Astrocyte (in vitro differentiated cells and primary cell): ENCODE results near the gene RNF223. TPM values are rescaled to one million over a fixed set of nuclear protein-coding genes. Genes with fewer than 3 reads are reported as not detected.

Source experiments
- DNase-seq: peaks from one replicate; pipeline ENCODE4 v3.0.0-alpha.2; 2010; ENCODE audit warnings: low read depth
- FAIRE-seq: peaks from 2 replicates; lab custom pipeline; 2011; peaks lifted over from hg19 to GRCh38; lab: Jason Lieb, UNC
- H2AFZ ChIP-seq: 2 replicates; pipeline ENCODE4 v1.6.0; 2012; ENCODE audit warnings: low read depth, low read length, inconsistent platforms
- H3K27ac ChIP-seq: 2 replicates; pipeline ENCODE4 v1.5.1; 2011; ENCODE audit warnings: low read depth, low read length, inconsistent platforms
- H3K27me3 ChIP-seq: 2 replicates; pipeline ENCODE4 v1.6.0; 2011; ENCODE audit warnings: low read length, inconsistent platforms; ENCODE audit not compliant: insufficient read depth
- H3K36me3 ChIP-seq: 2 replicates; pipeline ENCODE4 v1.5.1; 2011; ENCODE audit warnings: low read length, inconsistent platforms; ENCODE audit not compliant: insufficient read depth
- H3K4me1 ChIP-seq: 2 replicates; pipeline ENCODE4 v1.5.1; 2011; ENCODE audit warnings: low read length, inconsistent platforms; ENCODE audit not compliant: insufficient read depth
- H3K4me2 ChIP-seq: 2 replicates; pipeline ENCODE4 v1.6.0; 2012; ENCODE audit warnings: low read length, inconsistent platforms
- H3K4me3 ChIP-seq: 2 replicates; pipeline ENCODE4 v1.5.1; 2011; ENCODE audit warnings: low read depth, mild to moderate bottlenecking, low read length, inconsistent platforms; ENCODE audit not compliant: insufficient read depth
- H3K79me2 ChIP-seq: 2 replicates; pipeline ENCODE4 v1.6.0; 2012; ENCODE audit warnings: mild to moderate bottlenecking, low read length, inconsistent platforms; ENCODE audit not compliant: insufficient read depth
- H3K9ac ChIP-seq: 2 replicates; pipeline ENCODE4 v1.6.0; 2012; ENCODE audit warnings: mild to moderate bottlenecking, low read length, inconsistent platforms
- H3K9me3 ChIP-seq: 2 replicates; pipeline ENCODE4 v1.5.1; 2012; ENCODE audit warnings: low read depth, mild to moderate bottlenecking, low read length, inconsistent platforms; ENCODE audit not compliant: insufficient read depth
- H4K20me1 ChIP-seq: 2 replicates; pipeline ENCODE4 v1.6.0; 2012; ENCODE audit warnings: low read length, inconsistent platforms; ENCODE audit not compliant: insufficient read depth
- H3K27ac Mint-ChIP-seq: one replicate; pipeline ENCODE4 v1.8.0; 2021; ENCODE audit warnings: mild to moderate bottlenecking, mixed read lengths; ENCODE audit not compliant: unreplicated experiment
- H3K27me3 Mint-ChIP-seq: one replicate; pipeline ENCODE4 v1.8.0; 2021; ENCODE audit warnings: low read depth, mixed read lengths; ENCODE audit not compliant: unreplicated experiment
- H3K36me3 Mint-ChIP-seq: one replicate; pipeline ENCODE4 v1.8.0; 2021; ENCODE audit warnings: low read depth, mixed read lengths; ENCODE audit not compliant: unreplicated experiment
- H3K4me1 Mint-ChIP-seq: one replicate; pipeline ENCODE4 v1.8.0; 2021; ENCODE audit warnings: low read depth, mixed read lengths; ENCODE audit not compliant: unreplicated experiment
- H3K4me3 Mint-ChIP-seq: one replicate; pipeline ENCODE4 v1.8.0; 2021; ENCODE audit warnings: mild to moderate bottlenecking, moderate library complexity, mixed read lengths; ENCODE audit not compliant: unreplicated experiment
- H3K9me3 Mint-ChIP-seq: one replicate; pipeline ENCODE4 v1.8.0; 2021; ENCODE audit warnings: mild to moderate bottlenecking, mixed read lengths; ENCODE audit not compliant: unreplicated experiment
- EZH2 ChIP-seq: IDR thresholded peaks from 2 replicates; pipeline ENCODE4 v1.6.1; 2012; ENCODE audit warnings: mild to moderate bottlenecking, low read length, inconsistent platforms; ENCODE audit not compliant: insufficient read depth
- total RNA-seq: library from RNA; stranded (reverse); gene quantifications from 2 replicates; pipeline ENCODE4 v1.2.1, GENCODE V29; 2021
- TF ChIP-seq, protein P1 (sequence below): IDR thresholded peaks from 2 replicates; pipeline ENCODE4 v1.5.1; 2011; ENCODE audit warnings: low read depth, mild to moderate bottlenecking, inconsistent platforms, low read length, moderate library complexity; ENCODE audit not compliant: insufficient read depth

The RNF223 gene
- total RNA-seq, 1 donor from 2014 or later: 0.18 TPM

DNA sequence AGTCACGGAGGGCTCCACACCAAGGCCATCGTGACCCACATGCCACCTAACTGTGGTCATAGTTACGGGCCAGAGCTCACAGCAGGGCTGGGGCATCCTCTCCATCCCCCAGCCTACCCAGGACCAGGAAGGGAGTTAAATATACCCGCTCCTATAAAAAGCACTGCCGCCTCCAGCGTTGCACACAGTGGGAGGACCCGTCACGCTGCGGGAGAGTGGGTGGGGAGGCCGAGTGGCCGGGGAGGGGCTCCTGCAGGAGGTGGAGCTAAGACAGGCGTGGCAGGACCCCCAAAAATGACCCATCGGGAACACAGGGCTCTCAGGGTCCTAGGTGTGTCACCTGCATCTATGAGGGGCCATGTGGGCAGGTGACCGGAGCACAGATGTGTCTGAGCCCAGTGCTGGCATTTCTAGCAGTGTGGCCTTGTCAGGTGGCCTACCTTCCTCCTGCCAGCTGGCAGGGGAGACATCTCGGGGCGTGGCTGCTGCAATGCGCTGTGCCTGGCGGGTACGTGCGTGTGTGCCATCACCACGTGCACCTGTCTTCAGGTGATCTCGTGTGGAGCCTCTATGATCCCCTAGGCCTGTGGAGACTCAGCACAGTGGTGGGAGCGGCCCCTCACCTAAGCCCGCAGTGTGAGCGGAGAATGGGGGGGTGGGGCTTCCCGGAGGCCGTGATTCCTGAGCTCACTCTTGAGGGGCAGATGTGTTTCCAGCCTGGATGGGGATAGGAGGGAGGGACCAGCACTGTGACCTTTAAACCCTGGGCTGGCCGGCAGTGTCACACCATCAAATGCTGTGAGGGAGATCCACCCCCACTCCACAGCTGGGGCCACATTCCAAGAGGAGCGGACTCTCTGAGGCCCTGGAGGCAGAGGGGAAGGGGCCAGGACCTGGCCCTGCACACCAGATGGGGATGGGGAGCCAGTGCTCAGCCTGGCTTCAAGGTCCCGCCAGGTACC, 36.5 kb downstream of the RNF223 start:
- H3K36me3 ChIP-seq: no peaks in the 10 kb centered on the region
- DNase-seq (no peak), FAIRE-seq (no peak)
- no peaks in the 10 kb centered on the region for H3K9me3 ChIP-seq
- peaks cover 9% of the 10 kb centered on the region for H3K4me1 Mint-ChIP-seq
- H3K4me1 ChIP-seq: peaks cover 9% of the 10 kb centered on the region
- H3K4me2 ChIP-seq: no peak overlapping the region
- H3K27ac ChIP-seq: no peak overlapping the region
- H3K9me3 Mint-ChIP-seq: no peaks in the 10 kb centered on the region
- peaks cover 13% of the 10 kb centered on the region for H3K79me2 ChIP-seq
- no peak overlapping the region for H3K9ac ChIP-seq
- peaks cover 11% of the 10 kb centered on the region for H3K36me3 Mint-ChIP-seq
- H3K27me3 ChIP-seq: no peaks in the 10 kb centered on the region
- H3K27ac Mint-ChIP-seq: no peak overlapping the region
- peaks cover 86% of the 10 kb centered on the region for H4K20me1 ChIP-seq
- H2AFZ ChIP-seq: no peak overlapping the region
- TF ChIP-seq, protein P1, sequence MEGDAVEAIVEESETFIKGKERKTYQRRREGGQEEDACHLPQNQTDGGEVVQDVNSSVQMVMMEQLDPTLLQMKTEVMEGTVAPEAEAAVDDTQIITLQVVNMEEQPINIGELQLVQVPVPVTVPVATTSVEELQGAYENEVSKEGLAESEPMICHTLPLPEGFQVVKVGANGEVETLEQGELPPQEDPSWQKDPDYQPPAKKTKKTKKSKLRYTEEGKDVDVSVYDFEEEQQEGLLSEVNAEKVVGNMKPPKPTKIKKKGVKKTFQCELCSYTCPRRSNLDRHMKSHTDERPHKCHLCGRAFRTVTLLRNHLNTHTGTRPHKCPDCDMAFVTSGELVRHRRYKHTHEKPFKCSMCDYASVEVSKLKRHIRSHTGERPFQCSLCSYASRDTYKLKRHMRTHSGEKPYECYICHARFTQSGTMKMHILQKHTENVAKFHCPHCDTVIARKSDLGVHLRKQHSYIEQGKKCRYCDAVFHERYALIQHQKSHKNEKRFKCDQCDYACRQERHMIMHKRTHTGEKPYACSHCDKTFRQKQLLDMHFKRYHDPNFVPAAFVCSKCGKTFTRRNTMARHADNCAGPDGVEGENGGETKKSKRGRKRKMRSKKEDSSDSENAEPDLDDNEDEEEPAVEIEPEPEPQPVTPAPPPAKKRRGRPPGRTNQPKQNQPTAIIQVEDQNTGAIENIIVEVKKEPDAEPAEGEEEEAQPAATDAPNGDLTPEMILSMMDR: no peak
- no peak for TF ChIP-seq EZH2
- no peak overlapping the region for H3K4me3 Mint-ChIP-seq
- H3K27me3 Mint-ChIP-seq: no peaks in the 10 kb centered on the region
- H3K4me3 ChIP-seq: no peak overlapping the region

DNA sequence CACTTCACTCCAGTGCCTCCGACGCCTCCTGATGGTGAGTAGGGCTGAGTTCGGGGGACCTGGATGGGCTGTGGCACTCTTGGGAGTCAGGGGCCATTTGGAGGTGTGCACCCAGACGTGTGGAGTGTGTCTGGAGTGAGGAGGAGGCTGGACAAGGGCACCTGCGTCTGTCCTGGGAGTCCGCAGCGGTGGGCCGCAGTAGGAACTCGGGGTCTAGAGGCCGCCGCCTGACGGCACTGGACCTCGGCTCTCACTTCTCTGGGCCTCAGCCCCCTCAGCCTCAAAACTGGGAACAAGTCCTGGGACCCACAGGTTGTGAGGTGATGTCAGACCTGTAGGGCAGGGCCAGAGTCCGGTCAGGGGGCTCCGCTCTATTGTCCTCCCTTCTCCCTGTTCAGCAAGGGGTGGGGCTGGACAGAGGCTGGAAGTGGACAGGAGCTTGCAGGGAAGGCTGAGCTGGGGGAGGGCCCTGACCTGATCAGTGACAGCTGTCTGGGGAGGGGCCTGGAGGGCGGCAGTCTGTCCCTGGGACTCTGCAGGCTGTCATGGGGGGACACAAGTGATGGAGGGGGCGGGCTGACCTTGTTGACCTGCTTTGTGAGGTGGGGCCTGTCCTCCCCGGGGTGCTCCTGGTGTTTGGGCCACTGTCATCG, 38.7 kb downstream of the RNF223 start:
- Histone ChIP-seq H2AFZ (no peak overlapping the region), H3K4me2 (no peak overlapping the region), H4K20me1 (peaks cover 92% of the 10 kb centered on the region), H3K4me1 (peaks cover 11% of the 10 kb centered on the region), H3K9me3 (no peaks in the 10 kb centered on the region), H3K27me3 (no peaks in the 10 kb centered on the region), H3K27ac (no peak overlapping the region), H3K36me3 (no peaks in the 10 kb centered on the region), H3K79me2 (peaks cover 6% of the 10 kb centered on the region), H3K9ac (no peak overlapping the region), H3K4me3 (no peak overlapping the region)
- DNase-seq (no peak), FAIRE-seq (no peak)
- H3K27ac Mint-ChIP-seq: no peak overlapping the region
- no peak overlapping the region for H3K4me3 Mint-ChIP-seq
- H3K4me1 Mint-ChIP-seq: peaks cover 18% of the 10 kb centered on the region
- H3K36me3 Mint-ChIP-seq: peaks cover 11% of the 10 kb centered on the region
- no peaks in the 10 kb centered on the region for H3K9me3 Mint-ChIP-seq
- no peaks in the 10 kb centered on the region for H3K27me3 Mint-ChIP-seq
- TF ChIP-seq, protein P1: no peak
- no peak for TF ChIP-seq EZH2
